Measurements from ENCODE around the gene SEZ6L. TPM values are rescaled to one million over a fixed set of nuclear protein-coding genes. Genes with fewer than 3 reads are reported as not detected.
A peak's percentile ranks its signal among the peaks of the same experiment; 100 is the strongest.

Gene SEZ6L
- total RNA-seq, 4 donors from 2014 or later = 0.14 to 0.16 TPM; not detected in 2

DNA sequence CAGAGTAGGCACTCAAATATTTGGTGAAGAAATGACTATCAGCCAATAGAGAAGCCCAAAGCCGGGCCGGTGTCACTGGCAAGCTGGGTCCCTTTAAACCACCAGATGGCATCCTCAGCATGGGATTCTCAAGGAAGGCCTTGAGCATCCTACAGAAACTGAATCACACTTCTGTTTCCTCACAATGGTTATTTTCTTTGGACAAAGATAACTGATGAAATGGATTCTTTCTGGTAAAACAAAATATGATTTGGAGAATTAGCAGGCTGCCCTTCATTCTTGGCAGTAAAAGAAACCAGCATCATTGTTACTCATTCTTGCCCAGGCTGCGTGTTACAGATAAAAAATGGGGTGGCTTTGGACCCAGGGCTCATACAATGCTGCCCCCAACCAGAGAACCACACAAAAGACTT is 229.5 kb downstream of the SEZ6L start:
- Histone ChIP-seq H3K27me3 (peaks cover 20% of the 10 kb centered on the region), H3K36me3 (no peaks in the 10 kb centered on the region), H3K27ac (no peak overlapping the region), H3K9me3 (no peaks in the 10 kb centered on the region), H3K4me1 (no peaks in the 10 kb centered on the region), H3K4me3 (no peak overlapping the region)
- in situ Hi-C loops (cut with MboI; ENCODE audit: low pct_ligation_motif_present in 1 of 4, low pct_unique_long_range_greater_than_20kb in 1 of 4, low sequenced_read_pairs in 3 of 4) = loop anchor here in 1 of 4 donors (5.0 kb wide), 1 partner anchor 64 kb away; no protein-coding TSS in a partner anchor
- DNase-seq = peak; percentile 57
- no peak for TF ChIP-seq POLR2AphosphoS5 (IDR thresholded peaks at IDR 0.05)
- TF ChIP-seq, protein P1, sequence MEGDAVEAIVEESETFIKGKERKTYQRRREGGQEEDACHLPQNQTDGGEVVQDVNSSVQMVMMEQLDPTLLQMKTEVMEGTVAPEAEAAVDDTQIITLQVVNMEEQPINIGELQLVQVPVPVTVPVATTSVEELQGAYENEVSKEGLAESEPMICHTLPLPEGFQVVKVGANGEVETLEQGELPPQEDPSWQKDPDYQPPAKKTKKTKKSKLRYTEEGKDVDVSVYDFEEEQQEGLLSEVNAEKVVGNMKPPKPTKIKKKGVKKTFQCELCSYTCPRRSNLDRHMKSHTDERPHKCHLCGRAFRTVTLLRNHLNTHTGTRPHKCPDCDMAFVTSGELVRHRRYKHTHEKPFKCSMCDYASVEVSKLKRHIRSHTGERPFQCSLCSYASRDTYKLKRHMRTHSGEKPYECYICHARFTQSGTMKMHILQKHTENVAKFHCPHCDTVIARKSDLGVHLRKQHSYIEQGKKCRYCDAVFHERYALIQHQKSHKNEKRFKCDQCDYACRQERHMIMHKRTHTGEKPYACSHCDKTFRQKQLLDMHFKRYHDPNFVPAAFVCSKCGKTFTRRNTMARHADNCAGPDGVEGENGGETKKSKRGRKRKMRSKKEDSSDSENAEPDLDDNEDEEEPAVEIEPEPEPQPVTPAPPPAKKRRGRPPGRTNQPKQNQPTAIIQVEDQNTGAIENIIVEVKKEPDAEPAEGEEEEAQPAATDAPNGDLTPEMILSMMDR (IDR thresholded peaks at IDR 0.05) = peak; percentile 61 to 77 (median 74)
- intact Hi-C loops (cut with DNase I; ENCODE audit: low total_unique reads) = loop anchor here (1.0 kb wide), 1 partner anchor 63 kb away; no protein-coding TSS in a partner anchor
- 0 to 34% methylated on average over 2 to 3 of the region's 3 CpGs for WGBS, 2 donors (ENCODE audit: low coverage in 1 of 2)

- Histone ChIP-seq H3K4me1 (no peaks in the 10 kb centered on the region), H3K27ac (no peak overlapping the region), H3K4me3 (no peak overlapping the region), H3K9me3 (no peaks in the 10 kb centered on the region), H3K27me3 (peaks cover 18% of the 10 kb centered on the region), H3K36me3 (no peaks in the 10 kb centered on the region)
- intact Hi-C loops (cut with DNase I; ENCODE audit: low total_unique reads) (no loop called here), in situ Hi-C loops (cut with MboI; ENCODE audit: low pct_ligation_motif_present in 1 of 4, low pct_unique_long_range_greater_than_20kb in 1 of 4, low sequenced_read_pairs in 3 of 4) (loop anchor here in 1 of 4 donors (5.0 kb wide), 1 partner anchor 63 kb away; no protein-coding TSS in a partner anchor)
- TF ChIP-seq, protein P1 (IDR thresholded peaks at IDR 0.05) = no peak
- TF ChIP-seq POLR2A (IDR thresholded peaks at IDR 0.05) = no peak
- no peak for TF ChIP-seq POLR2AphosphoS5 (IDR thresholded peaks at IDR 0.05)
- TF ChIP-seq EP300 (IDR thresholded peaks at IDR 0.05; ENCODE audit: low read depth) = no peak
- no peak for DNase-seq
- WGBS, 2 donors (ENCODE audit: low coverage in 1 of 2) = 67 to 69% methylated on average over 1 of the region's 1 CpG
Observed at GRCh38 chr22:26399289-26399688, 230.0 kb downstream of the SEZ6L start.

- Histone ChIP-seq H3K4me1 (no peaks in the 10 kb centered on the region), H3K27me3 (peaks cover 16% of the 10 kb centered on the region), H3K36me3 (no peaks in the 10 kb centered on the region), H3K27ac (no peak overlapping the region), H3K4me3 (no peak overlapping the region), H3K9me3 (no peaks in the 10 kb centered on the region)
- no peak for TF ChIP-seq POLR2A (IDR thresholded peaks at IDR 0.05)
- TF ChIP-seq EP300 (IDR thresholded peaks at IDR 0.05; ENCODE audit: low read depth) = no peak
- TF ChIP-seq, protein P1 (IDR thresholded peaks at IDR 0.05) = no peak
- no peak for TF ChIP-seq POLR2AphosphoS5 (IDR thresholded peaks at IDR 0.05)
- intact Hi-C loops (cut with DNase I; ENCODE audit: low total_unique reads) = no loop called here
- 92 to 94% methylated on average over 2 to 5 of the region's 5 CpGs for WGBS, 2 donors (ENCODE audit: low coverage in 1 of 2)
- DNase-seq = no peak
- in situ Hi-C loops (cut with MboI; ENCODE audit: low pct_ligation_motif_present in 1 of 4, low pct_unique_long_range_greater_than_20kb in 1 of 4, low sequenced_read_pairs in 3 of 4) = loop anchor here in 1 of 4 donors (5.0 kb wide), 1 partner anchor 61 kb away; no protein-coding TSS in a partner anchor
Observed at GRCh38 chr22:26401726-26402125, 232.5 kb downstream of the SEZ6L start.

DNA sequence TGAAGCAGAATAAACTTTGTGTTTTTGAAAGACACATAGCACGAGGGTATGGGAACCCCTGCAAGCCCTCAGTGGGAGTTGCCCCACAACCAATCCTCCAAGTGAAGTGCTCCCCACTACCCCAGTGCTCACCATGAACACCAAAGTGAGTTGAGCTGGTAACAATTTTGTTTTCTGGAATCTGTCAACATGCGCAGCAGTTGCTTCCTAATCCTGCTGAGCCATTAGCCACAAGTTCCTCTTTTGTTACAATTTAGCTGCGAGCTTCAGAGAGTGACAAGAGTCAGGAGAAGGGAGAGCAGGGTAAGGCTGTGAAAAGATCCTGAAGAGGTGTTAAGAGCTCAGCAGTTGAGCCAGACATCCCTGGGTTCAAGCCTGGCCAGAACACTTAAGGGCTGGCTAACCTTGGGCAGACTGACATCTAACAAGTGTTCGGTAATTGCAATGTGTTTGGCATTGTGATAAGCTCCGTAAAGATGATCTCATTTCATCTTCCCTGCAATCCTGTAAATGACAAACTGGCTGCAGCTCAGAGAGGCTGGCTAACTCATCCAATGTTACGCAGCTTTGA is 235.7 kb downstream of the SEZ6L start:
- Histone ChIP-seq H3K4me1 (no peaks in the 10 kb centered on the region), H3K27me3 (peaks cover 16% of the 10 kb centered on the region), H3K27ac (no peak overlapping the region), H3K4me3 (no peak overlapping the region), H3K36me3 (no peaks in the 10 kb centered on the region), H3K9me3 (no peaks in the 10 kb centered on the region)
- WGBS, 2 donors (ENCODE audit: low coverage in 1 of 2) = 24 to 35% methylated on average over 3 to 6 of the region's 6 CpGs
- TF ChIP-seq POLR2A (IDR thresholded peaks at IDR 0.05) (no peak), EP300 (IDR thresholded peaks at IDR 0.05; ENCODE audit: low read depth) (no peak), POLR2AphosphoS5 (IDR thresholded peaks at IDR 0.05) (no peak)
- TF ChIP-seq, protein P1 (IDR thresholded peaks at IDR 0.05) = no peak
- in situ Hi-C loops (cut with MboI; ENCODE audit: low pct_ligation_motif_present in 1 of 4, low pct_unique_long_range_greater_than_20kb in 1 of 4, low sequenced_read_pairs in 3 of 4) (loop anchor here in 2 of 4 donors (5.0 kb wide), 2 partner anchors 47 to 57 kb away; no protein-coding TSS in a partner anchor), intact Hi-C loops (cut with DNase I; ENCODE audit: low total_unique reads) (no loop called here)
- DNase-seq = no peak

Measured in transverse colon (tissue), 4 donors.